Measurements from ENCODE around the gene VLDLR. TPM values are rescaled to one million over a fixed set of nuclear protein-coding genes. Genes with fewer than 3 reads are reported as not detected.

Gene VLDLR
- total and polyA plus RNA-seq, 2 of the 13 experiments (the other 11 are each of a cell fraction or from before 2014, with no cell fraction given): 3.4 to 10.5 TPM

- H3K4me1 ChIP-seq (ENCODE audit: insufficient read depth, low read length): peaks cover 24% of the 10 kb centered on the region
- H3K4me3 ChIP-seq (replicated peaks in 1 of 3; ENCODE audit: insufficient read depth in 1 of 3, low read depth in 2 of 3, low read length in 3 of 3): peak overlapping the region; percentile 49 to 74 (median 65)
- peak overlapping the region; percentile 52; the same call in 1 of the 2 replicates for H3K9ac ChIP-seq (ENCODE audit: insufficient read depth, low read depth, low read length)
- DNase-seq (ENCODE audit: low spot score): peak; percentile 33
- H3K27me3 ChIP-seq (ENCODE audit: control insufficient read depth in 1 of 2, insufficient read depth in 2 of 2, low read length in 2 of 2): peaks cover 4 to 21% of the 10 kb centered on the region in 2 experiments; a peak in 4 of 5 replicates
- H2AFZ ChIP-seq (ENCODE audit: low read length): no peak overlapping the region
- ChIA-PET CTCF (ENCODE audit: low intra/inter-chr PET ratio, low total read pairs) (no interaction called here), POLR2A (no interaction called here)
- FAIRE-seq: peak; percentile 15
- in situ Hi-C loops (cut with HindIII; ENCODE audit: extremely low pct_ligation_motif_present, low pct_unique_long_range_greater_than_20kb) (no loop called here), intact Hi-C loops (cut with micrococcal nuclease; ENCODE audit: unreplicated experiment) (loop anchor here (5.0 kb wide), 2 partner anchors 104 to 219 kb away; partner anchors contain the start of gene PUM3)
- no peak overlapping the region for H3K27ac ChIP-seq (ENCODE audit: extremely low read length, insufficient read depth, low read length)
- H3K36me3 ChIP-seq (replicated peaks in 1 of 2; ENCODE audit: control insufficient read depth in 1 of 2, insufficient read depth in 2 of 2, low read length in 2 of 2): no peaks in the 10 kb centered on the region
- no peaks in the 10 kb centered on the region for H3K79me2 ChIP-seq (ENCODE audit: insufficient read depth, low read length)
- H4K20me1 ChIP-seq (ENCODE audit: insufficient read depth, low read length): no peaks in the 10 kb centered on the region
- H3K9me3 ChIP-seq (ENCODE audit: low read length): no peaks in the 10 kb centered on the region
- WGBS (ENCODE audit: low lambda C conversion rate): 7% methylated on average over 16 of the region's 34 CpGs
- BruUV-seq (replicated peaks): no TSS peak
- peak; percentile 35 for ATAC-seq
- peak overlapping the region; percentile 86 for H3K4me2 ChIP-seq (ENCODE audit: low read depth, low read length)
- TF ChIP-seq FOXC1 (CRISPR knock-in tag; IDR thresholded peaks at IDR 0.05; ENCODE audit: borderline replicate concordance): peak; percentile 87
- TF ChIP-seq ATF4 (CRISPR knock-in tag; IDR thresholded peaks at IDR 0.05): peak in 1 of 2 experiments; percentile 54; a peak in 1 of 4 replicates
- TF ChIP-seq TBX2 (CRISPR knock-in tag; IDR thresholded peaks at IDR 0.05; ENCODE audit: borderline replicate concordance): no peak
- no peak for TF ChIP-seq NR1H2 (CRISPR knock-in tag; IDR thresholded peaks at IDR 0.05; ENCODE audit: borderline replicate concordance, low read depth)
- no peak for TF ChIP-seq ZFP36 (IDR thresholded peaks at IDR 0.05; ENCODE audit: borderline replicate concordance, low read depth, low read length, partially characterized antibody)
- peak; percentile 50; the same call in 1 of the 2 replicates for TF ChIP-seq ARID4A (CRISPR knock-in tag; IDR thresholded peaks at IDR 0.05; ENCODE audit: borderline replicate concordance)
- peak; percentile 45 for TF ChIP-seq BHLHE40 (IDR thresholded peaks at IDR 0.05; ENCODE audit: low read length)
- 0 out of 2 replicates have a peak, but pooled peaks have one; percentile 41 for TF ChIP-seq KDM3A (CRISPR knock-in tag; IDR thresholded peaks at IDR 0.05; ENCODE audit: low read depth)
- peak; percentile 51; the same call in 1 of the 2 replicates for TF ChIP-seq ZSCAN21 (CRISPR knock-in tag; IDR thresholded peaks at IDR 0.05; ENCODE audit: borderline replicate concordance)
- TF ChIP-seq ZSCAN20 (CRISPR knock-in tag; IDR thresholded peaks at IDR 0.05; ENCODE audit: borderline replicate concordance): no peak
- no peak for TF ChIP-seq ZNF766 (CRISPR knock-in tag; IDR thresholded peaks at IDR 0.05; ENCODE audit: borderline replicate concordance)
- 0 out of 2 replicates have a peak, but pooled peaks have one; percentile 29 for TF ChIP-seq MXD3 (CRISPR knock-in tag; IDR thresholded peaks at IDR 0.05)
- TF ChIP-seq DMAP1 (CRISPR knock-in tag; IDR thresholded peaks at IDR 0.05): 0 out of 2 replicates have a peak, but pooled peaks have one; percentile 37
- peak; percentile 68; the same call in 1 of the 2 replicates for TF ChIP-seq KDM2A (CRISPR knock-in tag; IDR thresholded peaks at IDR 0.05; ENCODE audit: borderline replicate concordance, low read depth)
- TF ChIP-seq ZMYM4 (CRISPR knock-in tag; IDR thresholded peaks at IDR 0.05): peak; percentile 50; the same call in 1 of the 2 replicates
These were observed 1.9 kb downstream of the VLDLR start for GRCh38 chr9:2623288-2624050.
